NOMO-1 (cell line): ENCODE measurements around the gene DAW1.
"Not testable (repeated sequence)": the region's sequence is repeated elsewhere in the genome, so short reads cannot be mapped to it uniquely, and the experiment has no call there.

Experiments
- DNase-seq, 2 experiments: peaks; one replicate each; lab custom pipeline; 2025; ENCODE audit not compliant: unreplicated experiment in 2 of 2; lab: John Stamatoyannopoulos, UW

Gene DAW1

DNA sequence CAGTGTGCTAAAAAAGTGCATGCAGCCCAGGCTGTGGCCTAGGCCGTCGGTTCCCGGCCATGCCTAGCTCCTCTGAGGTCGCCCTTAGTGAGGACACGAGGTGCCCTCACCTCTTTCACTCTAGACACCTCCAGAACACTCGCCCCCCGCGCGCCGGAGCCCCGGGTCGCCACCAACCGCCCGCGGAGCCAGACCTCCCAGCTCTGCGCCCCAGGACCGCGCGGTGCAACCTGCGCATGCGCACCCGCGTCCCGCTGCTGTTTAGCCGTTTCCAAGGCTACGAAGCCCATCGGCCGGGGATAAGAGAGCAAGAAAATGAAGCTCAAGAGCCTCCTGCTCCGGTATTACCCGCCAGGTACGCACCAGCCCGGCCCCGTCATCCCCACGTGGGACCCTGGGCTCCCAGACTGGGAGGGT lies at the start of gene DAW1:
TSS of gene DAW1 (plus strand) at position 257 of the 417 bp plus-strand sequence. CDS start at position 316, 59 bp downstream.
- no peak for DNase-seq

GRCh38 chr2:227822416-227823003 lies 48.9 kb upstream of the DAW1 start:
- DNase-seq = no peak

GRCh38 chr2:227823922-227824321 lies 47.5 kb upstream of the DAW1 start:
- DNase-seq = no peak

- DNase-seq = no peak
Observed at GRCh38 chr2:227824711-227825110, 46.7 kb upstream of the DAW1 start.

- DNase-seq = no peak
Observed at GRCh38 chr2:227826019-227826521, 45.4 kb upstream of the DAW1 start.

DNA sequence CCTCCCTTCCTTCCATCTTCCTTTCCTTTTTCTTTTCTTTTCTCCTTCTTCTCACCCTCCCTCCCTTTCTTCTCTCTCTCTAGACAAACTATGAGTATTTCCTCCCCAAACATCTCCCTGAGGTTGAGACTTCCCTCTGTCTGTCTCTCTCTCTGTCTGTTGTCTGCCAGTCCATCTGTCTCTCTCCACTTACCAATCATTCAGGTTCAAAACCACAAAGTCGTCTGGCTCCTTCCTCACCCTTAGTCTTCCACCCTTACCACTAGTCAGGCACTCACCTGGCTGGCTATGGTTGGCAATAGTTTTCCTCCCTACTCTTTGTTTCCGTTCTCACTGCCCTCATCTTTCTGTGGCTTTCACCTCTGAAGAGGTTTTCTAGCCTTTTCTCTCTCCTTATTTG lies 44.9 kb upstream of the DAW1 start:
- DNase-seq = no peak

- DNase-seq = no peak
Observed at GRCh38 chr2:227827143-227827542, 44.3 kb upstream of the DAW1 start.

- no peak for DNase-seq
Observed at GRCh38 chr2:227828477-227828912, 42.9 kb upstream of the DAW1 start.

- peak; percentile 20 to 52 for DNase-seq
Observed at GRCh38 chr2:227829337-227829736, 42.1 kb upstream of the DAW1 start.

- no peak for DNase-seq
Observed at GRCh38 chr2:227834423-227834822, 37.0 kb upstream of the DAW1 start.

GRCh38 chr2:227834916-227835650 lies 36.3 kb upstream of the DAW1 start:
- peak in 1 of 2 experiments; percentile 42 for DNase-seq

DNA sequence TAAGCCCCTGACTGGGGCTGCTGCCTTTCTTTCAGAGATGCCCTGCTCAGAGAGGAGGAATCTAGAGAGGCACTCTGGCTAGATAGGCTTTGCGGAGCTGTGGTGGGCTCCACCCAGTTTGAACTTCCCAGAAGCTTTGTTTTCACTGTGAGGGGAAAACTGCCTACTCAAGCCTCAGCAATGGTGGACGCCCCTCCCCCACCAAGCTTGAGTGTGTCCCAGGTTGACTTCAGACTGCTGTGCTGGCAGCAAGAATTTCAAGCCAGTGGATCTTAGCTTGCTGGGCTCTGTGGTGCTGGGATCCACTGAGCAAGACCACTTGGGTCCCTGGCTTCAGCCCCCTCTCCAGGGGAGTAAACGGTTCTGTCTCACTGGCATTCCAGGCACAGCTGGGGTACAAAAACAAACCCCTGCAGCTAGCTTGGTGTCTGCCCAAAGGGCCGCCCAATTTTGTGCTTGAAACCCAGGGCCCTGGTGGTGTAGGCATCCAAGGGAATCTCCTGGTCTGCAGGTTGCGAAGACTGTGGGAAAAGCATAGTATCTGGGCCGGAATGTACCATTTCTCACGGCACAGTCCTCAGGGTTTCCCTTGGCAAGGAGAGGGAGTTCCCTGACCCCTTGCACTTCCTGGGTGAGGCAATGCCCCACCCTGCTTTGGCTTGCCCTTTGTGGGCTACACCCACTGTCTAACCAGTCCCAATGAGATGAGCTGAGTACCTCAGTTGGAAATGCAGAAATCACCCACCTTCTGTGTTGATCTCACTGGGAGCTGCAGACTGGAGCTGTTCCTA lies 31.9 kb upstream of the DAW1 start:
- not testable (repeated sequence) for DNase-seq

DNA sequence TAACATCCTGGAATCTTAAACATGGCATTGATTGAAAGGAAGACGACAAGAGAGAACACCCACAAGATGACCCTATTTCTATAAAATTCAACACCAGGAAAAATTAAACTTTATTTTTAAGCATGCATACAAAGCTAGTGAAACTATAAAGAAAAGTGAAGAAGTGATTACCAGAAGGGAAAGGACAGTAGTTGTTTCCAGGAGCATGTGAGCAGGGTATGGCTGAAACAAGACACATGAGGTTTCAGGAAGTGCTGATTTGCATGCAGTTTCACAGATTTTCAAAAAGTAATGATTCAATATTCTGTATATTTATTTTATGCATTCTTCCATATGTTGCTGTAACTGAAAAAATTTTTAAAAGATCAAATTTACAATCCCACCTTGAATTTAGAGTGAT lies 24.6 kb upstream of the DAW1 start:
- DNase-seq = no peak

DNA sequence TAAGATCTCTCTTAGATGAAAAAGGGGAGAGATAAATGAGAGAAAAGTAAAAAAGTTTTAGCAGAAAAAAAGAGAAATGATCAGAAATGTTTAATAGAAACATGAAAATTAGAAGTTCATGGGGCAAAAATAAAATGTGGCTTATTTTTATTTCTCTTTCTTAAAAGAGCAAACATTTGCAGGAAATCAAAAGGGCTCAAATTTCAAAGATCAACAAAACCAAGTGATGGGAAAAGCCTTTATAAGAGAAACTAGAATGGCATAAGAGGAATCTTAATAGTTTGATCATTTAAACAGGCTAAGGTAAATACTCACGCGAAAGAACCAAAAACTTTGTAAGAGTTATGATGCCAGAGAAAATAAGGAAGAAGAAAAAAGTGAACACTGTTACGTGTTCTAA lies 23.3 kb upstream of the DAW1 start:
- DNase-seq = peak in 1 of 2 experiments; percentile 11

DNA sequence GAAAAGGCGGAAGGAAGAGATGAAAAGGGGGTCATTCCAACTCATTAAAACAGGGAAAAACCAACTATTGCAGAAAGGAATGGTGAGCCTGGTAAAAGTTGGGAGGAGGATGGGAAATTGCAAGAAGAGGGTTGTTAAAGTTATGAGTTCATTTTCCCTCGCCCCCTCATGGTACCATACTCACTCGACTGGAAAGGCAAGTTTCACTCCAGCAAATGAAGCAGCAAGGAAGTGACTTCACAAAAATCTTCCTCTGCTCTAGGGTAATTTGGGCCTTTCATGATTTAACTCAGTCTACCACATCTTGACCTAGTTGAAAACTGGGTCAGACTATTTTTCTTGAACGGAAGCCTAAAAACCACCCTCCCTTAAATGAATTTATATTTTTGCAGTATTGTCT lies 22.8 kb upstream of the DAW1 start:
- DNase-seq = no peak

- no peak for DNase-seq
Observed at GRCh38 chr2:227849906-227850305, 21.5 kb upstream of the DAW1 start.

DNA sequence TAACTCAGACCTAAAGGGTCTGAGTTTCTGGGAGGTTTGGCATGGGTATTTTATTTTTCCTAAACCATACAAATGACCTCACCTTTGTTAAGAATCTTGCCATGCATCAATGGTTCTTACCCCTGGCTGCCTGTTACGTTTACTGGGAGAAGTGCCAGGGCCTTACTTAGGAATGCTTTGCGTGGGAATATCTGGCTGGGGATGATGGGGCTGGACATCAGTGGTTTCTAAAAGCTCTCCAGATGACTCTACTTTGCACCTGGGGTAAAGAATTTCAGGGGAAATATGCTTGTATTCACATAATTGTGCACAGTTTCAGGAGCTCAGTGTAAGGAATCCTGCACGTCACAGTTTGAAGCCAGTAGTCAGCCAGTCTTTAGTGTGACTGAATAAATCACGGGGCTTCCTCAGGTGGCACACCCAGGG lies 18.2 kb upstream of the DAW1 start:
- DNase-seq = no peak

DNA sequence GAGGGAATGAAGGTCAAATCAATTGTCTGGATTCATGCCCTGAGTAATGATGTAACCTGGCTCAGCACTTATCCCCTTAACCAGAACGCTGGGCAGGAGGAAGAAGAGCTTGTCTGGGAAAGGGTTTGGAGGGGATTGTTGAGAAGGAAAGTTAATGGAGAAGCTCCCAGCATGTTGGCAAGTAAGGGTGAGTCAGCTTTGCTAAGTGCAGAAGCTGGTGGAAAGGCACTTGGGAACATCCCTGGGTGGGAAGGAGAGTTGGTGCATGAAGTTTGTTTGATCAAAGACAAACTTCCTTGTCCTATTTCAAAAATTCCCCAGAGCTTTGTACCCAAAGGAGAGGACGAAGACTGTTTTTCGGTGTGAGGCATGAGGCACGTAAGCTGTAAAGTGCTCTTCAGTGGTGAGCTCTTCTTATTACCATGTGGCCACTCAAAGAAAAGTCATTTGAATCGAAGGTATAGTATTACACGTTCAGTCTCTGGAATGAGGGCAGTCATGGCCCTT lies 17.6 kb upstream of the DAW1 start:
- DNase-seq = no peak

- no peak for DNase-seq
Observed at GRCh38 chr2:227855440-227855839, 16.0 kb upstream of the DAW1 start.

GRCh38 chr2:227856697-227857096 lies 14.7 kb upstream of the DAW1 start:
- DNase-seq = no peak

DNA sequence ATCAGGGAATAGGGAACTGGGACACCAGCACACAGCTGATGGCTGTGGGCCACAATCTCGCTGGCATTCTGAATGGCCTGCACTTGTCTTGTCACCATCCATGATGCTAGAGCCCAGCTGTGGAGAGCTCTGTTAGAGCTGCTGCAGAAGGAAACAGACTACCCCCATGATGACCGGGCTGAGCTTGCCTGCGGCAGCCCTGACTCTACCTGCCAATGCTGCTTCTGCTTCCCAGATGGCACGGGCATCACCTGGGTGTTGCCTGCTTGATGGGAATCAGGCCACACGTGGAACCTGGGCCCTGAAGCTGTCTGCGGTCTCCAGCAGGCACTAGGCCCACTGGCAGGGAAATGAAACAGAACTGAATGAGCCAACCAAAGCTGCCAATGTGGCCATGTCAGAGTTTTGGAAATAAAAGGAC lies 11.2 kb upstream of the DAW1 start:
- no peak for DNase-seq
